Calu3 (cell line): ENCODE results near the gene PPP1R12C. TPM values are rescaled to one million over a fixed set of nuclear protein-coding genes. Genes with fewer than 3 reads are reported as not detected.

Source experiments
- BruUV-seq: library from RNA; stranded (reverse); fragments of 400-500 nt; replicated peaks from 2 replicates; lab custom pipeline; 2021; lab: Mats Ljungman, UMichigan
- CTCF ChIA-PET: fragments of 300-600 bp; sonication (Branson Sonifier 250); formaldehyde crosslinking; loops from one replicate; lab custom pipeline; 2022; ENCODE audit warnings: antibody characterized with exemption; lab: Charles Lee
- DNase-seq: peaks from one replicate; pipeline ENCODE4 v3.0.0; 2022
- H3K27ac Mint-ChIP-seq: one replicate; pipeline ENCODE4 v1.8.0; 2022; ENCODE audit warnings: mixed read lengths; ENCODE audit not compliant: unreplicated experiment
- H3K27me3 Mint-ChIP-seq: one replicate; pipeline ENCODE4 v1.8.0; 2022; ENCODE audit warnings: mixed read lengths; ENCODE audit not compliant: unreplicated experiment
- H3K36me3 Mint-ChIP-seq: one replicate; pipeline ENCODE4 v1.8.0; 2022; ENCODE audit warnings: mild to moderate bottlenecking, moderate library complexity, mixed read lengths; ENCODE audit not compliant: insufficient read depth, unreplicated experiment
- H3K4me1 Mint-ChIP-seq: one replicate; pipeline ENCODE4 v1.8.0; 2022; ENCODE audit warnings: mild to moderate bottlenecking, low read depth, mixed read lengths; ENCODE audit not compliant: unreplicated experiment
- H3K4me3 Mint-ChIP-seq: one replicate; pipeline ENCODE4 v1.8.0; 2022; ENCODE audit warnings: mild to moderate bottlenecking, low read depth, moderate library complexity, mixed read lengths; ENCODE audit not compliant: unreplicated experiment
- H3K9me3 Mint-ChIP-seq: one replicate; pipeline ENCODE4 v1.8.0; 2022; ENCODE audit warnings: low read depth, mixed read lengths; ENCODE audit not compliant: unreplicated experiment
- intact Hi-C: fragments of 100-400 bp; cut with micrococcal nuclease; formaldehyde crosslinking; loops from one replicate; pipeline ENCODE4 v1.10.0; 2022; ENCODE audit not compliant: unreplicated experiment
- total RNA-seq: library from RNA; stranded (reverse); gene quantifications from 2 replicates; pipeline ENCODE4 v1.2.3, GENCODE V29; 2022
- TF ChIP-seq, protein P1 (sequence below): fragments of 200-600 bp; IDR thresholded peaks from one replicate; pipeline ENCODE4 v1.8.0; 2022; ENCODE audit warnings: antibody characterized with exemption; ENCODE audit not compliant: unreplicated experiment

The PPP1R12C gene
- total RNA-seq, 1 experiment from 2014 or later: 151 TPM

GRCh38 chr19:55088543-55089341 lies 28.7 kb downstream of the PPP1R12C start:
- intact Hi-C loops: no loop called here
- no peaks in the 10 kb centered on the region for H3K9me3 Mint-ChIP-seq
- TF ChIP-seq, protein P1, sequence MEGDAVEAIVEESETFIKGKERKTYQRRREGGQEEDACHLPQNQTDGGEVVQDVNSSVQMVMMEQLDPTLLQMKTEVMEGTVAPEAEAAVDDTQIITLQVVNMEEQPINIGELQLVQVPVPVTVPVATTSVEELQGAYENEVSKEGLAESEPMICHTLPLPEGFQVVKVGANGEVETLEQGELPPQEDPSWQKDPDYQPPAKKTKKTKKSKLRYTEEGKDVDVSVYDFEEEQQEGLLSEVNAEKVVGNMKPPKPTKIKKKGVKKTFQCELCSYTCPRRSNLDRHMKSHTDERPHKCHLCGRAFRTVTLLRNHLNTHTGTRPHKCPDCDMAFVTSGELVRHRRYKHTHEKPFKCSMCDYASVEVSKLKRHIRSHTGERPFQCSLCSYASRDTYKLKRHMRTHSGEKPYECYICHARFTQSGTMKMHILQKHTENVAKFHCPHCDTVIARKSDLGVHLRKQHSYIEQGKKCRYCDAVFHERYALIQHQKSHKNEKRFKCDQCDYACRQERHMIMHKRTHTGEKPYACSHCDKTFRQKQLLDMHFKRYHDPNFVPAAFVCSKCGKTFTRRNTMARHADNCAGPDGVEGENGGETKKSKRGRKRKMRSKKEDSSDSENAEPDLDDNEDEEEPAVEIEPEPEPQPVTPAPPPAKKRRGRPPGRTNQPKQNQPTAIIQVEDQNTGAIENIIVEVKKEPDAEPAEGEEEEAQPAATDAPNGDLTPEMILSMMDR: peak; percentile 98
- DNase-seq: peak; percentile 93
- peaks cover 44% of the 10 kb centered on the region for H3K36me3 Mint-ChIP-seq
- H3K27ac Mint-ChIP-seq: peak overlapping the region; percentile 65
- H3K27me3 Mint-ChIP-seq: no peaks in the 10 kb centered on the region
- H3K4me1 Mint-ChIP-seq: no peaks in the 10 kb centered on the region
- H3K4me3 Mint-ChIP-seq: no peak overlapping the region
- BruUV-seq: no TSS peak
- CTCF ChIA-PET: interaction anchor here (0.7 to 1.7 kb wide), 8 partner anchors 13 to 415 kb away, joined by 3 to 6 read pairs (median 4); partner anchors contain the start of genes EPS8L1, PPP6R1 and RDH13

DNA sequence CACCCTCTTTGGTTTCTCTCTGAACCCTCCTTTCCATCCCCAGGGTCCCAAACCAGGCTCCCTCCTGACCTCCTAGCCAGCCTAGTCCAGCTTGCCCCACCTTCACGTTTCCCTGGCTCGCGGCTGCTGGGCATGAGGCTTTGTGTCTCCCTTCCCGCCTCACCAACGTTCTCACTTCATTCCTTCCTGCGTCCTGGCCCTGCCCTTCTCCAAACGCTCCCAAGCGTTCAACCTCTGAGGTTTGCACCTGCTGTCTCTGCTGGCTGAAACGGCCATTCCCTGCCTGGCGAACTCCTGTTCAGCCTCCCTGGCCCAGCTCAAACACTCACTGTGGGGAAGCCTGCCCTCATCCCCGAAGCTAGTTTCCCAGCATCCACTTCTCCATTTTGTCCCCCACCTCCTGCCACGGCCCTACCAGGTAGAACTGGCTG lies 29.4 kb downstream of the PPP1R12C start:
- DNase-seq: no peak
- Mint-ChIP-seq H3K9me3 (no peaks in the 10 kb centered on the region), H3K4me1 (no peaks in the 10 kb centered on the region), H3K36me3 (peaks cover 51% of the 10 kb centered on the region), H3K4me3 (no peak overlapping the region), H3K27me3 (no peaks in the 10 kb centered on the region), H3K27ac (peak overlapping the region; percentile 65)
- intact Hi-C loops: no loop called here
- TF ChIP-seq, protein P1: no peak
- CTCF ChIA-PET: interaction anchor here (0.7 to 1.5 kb wide), 6 partner anchors 12 to 330 kb away, joined by 3 to 5 read pairs (median 3); partner anchors contain the start of genes EPS8L1, PPP6R1 and RDH13
- no TSS peak for BruUV-seq

DNA sequence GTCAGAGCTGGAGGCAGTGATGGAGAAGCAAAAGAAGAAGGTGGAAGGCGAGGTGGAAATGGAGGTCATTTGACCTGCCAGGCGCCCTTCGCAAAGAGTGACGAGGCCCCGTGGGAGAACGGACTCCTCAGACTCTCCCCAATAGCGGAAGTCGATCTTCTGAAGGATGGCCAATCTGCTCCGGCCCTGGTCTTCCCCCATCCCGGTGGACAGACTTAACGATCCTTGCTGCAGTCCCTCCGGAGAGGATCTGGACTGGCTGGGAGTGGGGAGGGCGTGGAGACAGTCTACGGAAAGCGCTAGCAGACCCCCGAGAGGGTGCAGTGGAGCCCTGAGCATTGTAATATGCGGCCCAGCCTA lies 29.9 kb downstream of the PPP1R12C start:
- H3K4me3 Mint-ChIP-seq: no peak overlapping the region
- intact Hi-C loops: no loop called here
- H3K27ac Mint-ChIP-seq: no peak overlapping the region
- no peaks in the 10 kb centered on the region for H3K27me3 Mint-ChIP-seq
- TF ChIP-seq, protein P1: no peak
- H3K9me3 Mint-ChIP-seq: no peaks in the 10 kb centered on the region
- BruUV-seq: TSS peak; percentile 62
- CTCF ChIA-PET: interaction anchor here (1.2 to 1.5 kb wide), 2 partner anchors 19 to 25 kb away, joined by 3 to 5 read pairs; partner anchors contain the start of gene RDH13
- no peak for DNase-seq
- no peaks in the 10 kb centered on the region for H3K4me1 Mint-ChIP-seq
- H3K36me3 Mint-ChIP-seq: peaks cover 56% of the 10 kb centered on the region

DNA sequence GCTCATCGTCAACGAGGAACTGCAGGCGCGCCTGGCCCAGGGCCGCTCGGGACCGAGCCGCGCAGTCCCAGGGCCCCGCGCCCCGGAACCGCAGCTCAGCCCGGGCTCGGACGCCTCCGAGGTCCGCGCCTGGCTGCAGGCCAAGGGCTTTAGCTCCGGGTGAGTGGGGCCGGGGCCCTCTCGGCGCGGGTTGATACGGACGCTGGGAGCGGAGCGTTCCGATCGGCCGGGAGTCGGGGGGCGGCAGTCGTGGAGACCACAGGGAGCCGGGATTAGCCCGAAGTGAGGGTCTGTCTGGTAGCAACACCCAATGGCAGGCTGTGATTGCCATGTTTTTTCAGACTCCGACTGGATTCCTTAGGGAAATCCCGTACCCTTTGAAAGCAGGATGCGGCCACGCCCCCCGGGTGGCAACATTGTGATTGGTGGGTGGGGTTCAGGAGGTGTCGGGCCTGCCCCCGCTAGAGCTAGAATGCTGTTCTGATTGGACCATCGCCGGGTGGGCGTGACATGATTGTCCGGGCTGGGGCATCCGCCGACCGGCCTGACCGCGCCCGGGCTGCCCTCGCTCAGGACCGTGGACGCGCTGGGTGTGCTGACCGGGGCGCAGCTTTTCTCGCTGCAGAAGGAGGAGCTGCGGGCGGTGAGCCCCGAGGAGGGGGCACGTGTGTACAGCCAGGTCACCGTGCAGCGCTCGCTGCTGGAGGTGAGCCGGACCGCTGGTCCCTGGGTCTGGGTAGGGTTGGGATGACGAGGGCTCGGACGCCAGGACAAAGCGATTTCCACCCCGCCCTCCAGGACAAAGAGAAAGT lies 30.5 kb downstream of the PPP1R12C start:
- no peak overlapping the region for H3K4me3 Mint-ChIP-seq
- H3K4me1 Mint-ChIP-seq: no peaks in the 10 kb centered on the region
- no TSS peak for BruUV-seq
- TF ChIP-seq, protein P1: no peak
- H3K27me3 Mint-ChIP-seq: no peaks in the 10 kb centered on the region
- H3K36me3 Mint-ChIP-seq: peaks cover 62% of the 10 kb centered on the region
- CTCF ChIA-PET: interaction anchor here (1.5 kb wide), 1 partner anchor 20 kb away, joined by 3 read pairs; no protein-coding TSS in a partner anchor
- DNase-seq: no peak
- no peaks in the 10 kb centered on the region for H3K9me3 Mint-ChIP-seq
- intact Hi-C loops: no loop called here
- H3K27ac Mint-ChIP-seq: no peak overlapping the region
